Measurements from ENCODE around the gene KLF5.

- no peak for TF ChIP-seq YY1 (IDR thresholded peaks at IDR 0.05; ENCODE audit: low read depth)
- TF ChIP-seq RAD21 (IDR thresholded peaks at IDR 0.05; ENCODE audit: low read depth), result no peak
- no peak for TF ChIP-seq EGR1 (IDR thresholded peaks at IDR 0.05)
- TF ChIP-seq FOXM1 (IDR thresholded peaks at IDR 0.05; ENCODE audit: borderline replicate concordance, low read depth), result no peak
Measured at GRCh38 chr13:73045031-73045430, 13.8 kb upstream of the KLF5 start.
